Peyer's patch (tissue), 4 donors: ENCODE results near the gene CYP3A7.

ENCODE experiments used
- CTCF ChIP-seq, 6 experiments: fragments of 450-650 bp in 4 of 6; fragments of 200-600 bp in 2 of 6; sonication (generic) in 1 of 6; IDR thresholded peaks; one replicate each; pipeline ENCODE4 v1.5.1; 2017 to 2019; ENCODE audit warnings: antibody characterized with exemption in 6 of 6, mild to moderate bottlenecking in 3 of 6, moderate library complexity in 1 of 6
- POLR2A ChIP-seq, 2 donors: fragments of 450-650 bp; IDR thresholded peaks; one replicate each; pipeline ENCODE4 v1.5.1; 2017; ENCODE audit warnings: antibody characterized with exemption in 2 of 2, mild to moderate bottlenecking in 2 of 2, moderate library complexity in 2 of 2

- TF ChIP-seq CTCF (IDR thresholded peaks at IDR 0.05): peak in 1 of 6 experiments; percentile 27
- peak; percentile 38 to 76 for TF ChIP-seq POLR2A (IDR thresholded peaks at IDR 0.05)
Observed at GRCh38 chr7:99679032-99679399, 56.0 kb downstream of the CYP3A7 start.
